Stromal cell of bone marrow (primary cell): Measurements from ENCODE around the gene VGLL1.

ENCODE experiments used
- DNase-seq: peaks from one replicate; pipeline ENCODE4 v3.0.0-alpha.2; 2012; ENCODE audit warnings: low read depth

Gene VGLL1

DNA sequence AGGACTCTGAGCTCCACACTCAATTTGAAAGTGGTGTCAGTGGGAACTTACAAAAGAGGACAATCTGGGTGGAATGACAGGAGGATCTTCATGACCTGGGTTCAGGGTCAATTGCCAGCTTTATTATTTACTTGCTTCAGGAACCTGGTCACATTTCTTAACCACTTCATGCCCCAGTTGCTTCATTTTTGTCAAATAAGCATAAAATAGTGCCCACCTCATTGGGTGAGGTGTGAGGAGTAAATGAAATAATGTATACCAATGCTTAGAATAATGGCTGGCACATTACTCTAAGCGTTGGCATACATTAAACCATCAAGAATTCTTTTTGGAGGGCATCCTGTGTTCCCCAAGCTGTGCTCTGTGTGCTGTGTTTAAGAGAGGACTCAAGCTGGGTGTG, 19.4 kb downstream of the VGLL1 start:
- DNase-seq: no peak

DNA sequence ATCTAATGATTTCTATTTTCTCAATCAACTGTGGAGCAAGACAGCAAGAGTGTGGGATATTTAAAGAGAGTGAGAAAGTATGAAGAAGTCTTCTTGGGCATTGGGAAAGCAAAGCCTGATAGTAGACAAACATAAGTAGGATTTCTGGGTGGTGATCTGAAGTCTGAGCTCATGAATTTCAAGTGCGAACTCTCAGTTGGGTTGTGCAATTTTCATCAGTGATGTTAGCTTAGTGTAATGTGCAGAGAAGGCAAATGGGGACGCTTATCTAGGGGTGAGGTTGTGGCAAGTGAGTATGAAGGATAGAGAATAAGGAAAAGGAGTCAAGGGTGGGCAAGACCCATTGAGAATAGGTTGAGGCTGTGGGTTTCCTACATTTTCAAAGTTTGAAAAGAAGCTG, 23.7 kb downstream of the VGLL1 start:
- no peak for DNase-seq

DNA sequence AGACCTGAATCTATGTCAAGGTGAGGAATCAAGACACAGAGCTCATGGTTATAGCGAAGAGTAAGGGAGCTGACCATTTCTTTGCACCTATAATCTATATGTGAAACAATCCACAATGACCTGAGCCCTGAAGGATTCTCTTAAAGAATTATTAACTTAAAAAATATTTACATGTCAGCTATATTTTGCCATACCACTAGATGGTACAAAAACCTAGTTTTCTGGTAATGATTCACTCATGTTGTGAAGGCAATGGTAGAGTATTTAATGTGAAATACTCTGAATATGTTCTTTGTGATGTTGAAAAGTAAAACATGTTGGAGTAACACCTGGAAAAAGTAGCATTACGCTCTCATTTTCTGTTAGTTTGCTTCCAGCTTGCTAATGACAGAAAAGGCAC, 40.0 kb downstream of the VGLL1 start:
- no peak for DNase-seq

DNA sequence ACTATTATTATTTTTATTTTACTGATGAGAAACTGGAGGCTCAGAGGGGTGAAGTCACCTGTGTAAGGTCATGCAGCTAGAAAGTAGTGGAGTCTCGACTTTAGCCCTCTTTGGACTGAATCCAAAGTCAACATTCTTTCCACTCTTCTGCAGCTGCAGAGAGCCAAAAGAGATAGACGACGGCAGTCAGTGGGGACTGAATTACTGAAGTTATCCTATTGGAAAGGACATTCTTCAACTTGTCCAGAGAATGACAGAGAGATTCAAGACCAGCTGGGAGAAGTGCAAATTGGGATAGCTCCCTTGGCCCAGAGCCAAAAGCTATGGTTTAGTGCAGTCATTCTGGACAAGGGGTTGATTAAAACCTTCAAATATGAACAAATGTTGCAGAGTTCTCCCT, 42.5 kb downstream of the VGLL1 start:
- DNase-seq: no peak

DNA sequence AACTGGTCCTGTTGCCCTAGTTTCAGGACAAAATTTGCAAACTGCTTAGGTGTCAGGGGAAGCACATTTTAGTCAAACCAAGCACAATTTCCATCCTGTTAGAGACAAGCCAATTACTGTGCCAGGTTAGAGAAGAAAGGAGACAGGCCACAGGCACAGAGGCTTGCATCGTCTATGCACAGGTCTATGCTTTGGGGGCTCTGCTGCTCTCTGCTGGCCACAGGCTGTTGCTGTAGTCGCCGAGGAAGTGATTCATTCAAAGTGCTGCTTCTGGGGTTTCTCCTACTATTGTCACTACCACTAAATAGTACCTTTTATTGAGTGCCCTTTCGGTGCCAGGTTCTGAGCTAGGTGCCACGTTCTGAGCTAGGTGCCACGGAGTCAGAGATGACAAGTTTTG, 45.5 kb downstream of the VGLL1 start:
- peak; percentile 20 for DNase-seq

DNA sequence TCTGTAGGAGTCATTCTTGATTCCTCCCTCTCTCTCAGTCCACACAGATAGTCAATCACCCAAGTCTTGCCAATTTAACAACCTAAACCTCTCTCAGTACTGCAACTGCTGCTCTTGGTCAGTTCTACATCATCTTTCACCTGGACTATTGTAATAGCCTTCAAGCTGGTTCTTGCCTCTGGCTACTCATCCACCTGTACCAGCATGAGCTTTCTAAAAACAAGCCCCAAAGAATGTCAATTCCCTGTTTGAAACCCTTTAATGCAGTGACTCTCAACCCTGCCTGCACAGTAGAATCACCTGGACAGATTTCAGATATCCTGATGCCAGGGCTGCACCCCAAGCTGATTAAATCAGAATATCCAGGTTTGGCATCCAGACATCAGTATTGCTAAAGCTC, 48.3 kb downstream of the VGLL1 start:
- no peak for DNase-seq

DNA sequence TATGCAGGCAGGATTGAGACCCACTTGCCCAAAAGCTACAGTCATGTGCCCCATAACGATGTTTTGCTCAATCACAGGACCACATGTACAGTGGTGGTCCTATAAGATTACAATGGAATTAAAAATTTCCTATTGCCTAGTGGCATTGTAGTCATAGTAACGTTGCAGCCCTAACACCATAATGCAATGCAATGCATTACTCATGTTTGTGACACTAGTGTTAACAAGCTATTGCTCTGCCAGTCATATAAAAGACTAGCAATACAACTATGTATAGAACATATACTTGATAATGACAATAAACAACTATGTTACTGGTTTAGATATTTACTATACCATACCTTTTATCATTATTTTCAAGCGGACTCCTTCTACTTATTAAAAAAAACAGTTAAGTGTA, 50.6 kb downstream of the VGLL1 start:
- no peak for DNase-seq

DNA sequence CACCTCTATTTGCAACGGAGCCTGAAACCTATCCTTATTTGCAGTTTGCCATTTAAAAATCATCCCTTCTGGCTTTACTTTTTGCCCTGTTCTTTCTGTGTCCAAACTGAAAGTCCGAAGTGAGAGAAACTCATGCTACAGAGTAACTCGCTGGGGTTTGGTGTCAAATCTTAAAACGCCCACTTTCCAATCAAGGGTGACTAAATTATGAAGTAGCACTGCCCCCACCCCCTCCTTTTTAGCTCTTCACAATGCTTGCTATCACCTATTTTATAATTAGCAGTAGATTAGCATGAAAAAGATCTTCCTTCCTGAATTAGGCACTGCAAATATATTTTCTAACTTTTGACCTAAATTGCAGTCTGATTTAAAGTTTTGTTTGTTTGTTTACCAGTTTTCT, 52.5 kb downstream of the VGLL1 start:
- no peak for DNase-seq

DNA sequence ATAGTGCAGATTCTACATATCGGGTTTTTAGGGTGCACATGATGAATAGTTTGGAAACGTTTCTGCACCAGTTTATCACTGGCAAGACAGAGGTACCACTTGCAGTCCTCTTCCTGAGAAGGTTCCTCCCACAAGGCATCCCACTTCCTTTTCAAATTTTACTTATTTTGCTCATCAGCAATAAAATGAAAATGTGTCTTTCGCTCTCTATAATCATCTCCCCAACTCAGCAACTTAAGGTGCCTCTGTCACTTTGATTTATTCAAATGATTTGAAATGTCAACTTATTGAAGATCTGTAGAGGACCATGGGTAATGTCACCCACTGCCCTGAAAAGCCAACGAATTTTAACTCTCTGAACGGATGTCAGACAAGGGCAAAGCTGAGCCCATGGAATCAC, 53.2 kb downstream of the VGLL1 start:
- DNase-seq: no peak

DNA sequence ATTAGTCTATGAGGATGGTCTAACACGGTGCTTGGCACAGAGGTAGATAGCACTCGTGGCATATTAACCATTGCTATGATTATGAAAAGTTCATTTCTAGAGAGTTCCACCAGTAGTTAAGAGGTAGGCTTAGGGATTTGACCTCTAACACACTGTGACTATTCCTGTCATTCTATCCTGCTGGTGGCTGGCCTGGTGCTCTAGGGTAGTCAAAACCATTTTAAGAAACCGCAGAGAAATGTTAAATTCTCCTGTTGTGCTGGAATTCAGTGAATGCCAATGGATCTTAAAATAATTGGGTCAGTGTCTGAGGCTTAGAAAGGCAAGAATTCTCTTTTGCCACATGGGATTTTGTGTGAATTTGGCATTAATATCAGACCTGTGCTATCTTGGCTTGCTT, 53.9 kb downstream of the VGLL1 start:
- DNase-seq: no peak

DNA sequence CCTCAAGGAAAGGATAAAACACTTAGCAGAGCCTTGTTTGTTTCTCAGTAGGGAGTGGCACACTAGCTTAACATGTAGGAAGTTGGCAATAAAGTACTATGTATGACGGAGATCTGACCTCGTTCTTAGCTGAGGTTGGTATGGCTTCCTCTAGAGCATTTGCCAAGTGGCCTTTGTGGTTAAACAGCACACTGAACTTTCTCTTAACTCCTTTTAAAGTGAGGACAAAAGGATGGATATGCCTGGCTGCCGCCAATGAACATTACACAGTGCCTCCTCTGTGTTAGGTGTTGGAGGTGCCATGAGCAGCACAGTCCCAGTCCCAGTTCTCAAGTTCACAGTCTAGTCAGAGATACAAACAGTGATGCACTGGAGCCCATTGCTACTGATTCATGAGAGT, 54.4 kb downstream of the VGLL1 start:
- DNase-seq: peak; percentile 8

DNA sequence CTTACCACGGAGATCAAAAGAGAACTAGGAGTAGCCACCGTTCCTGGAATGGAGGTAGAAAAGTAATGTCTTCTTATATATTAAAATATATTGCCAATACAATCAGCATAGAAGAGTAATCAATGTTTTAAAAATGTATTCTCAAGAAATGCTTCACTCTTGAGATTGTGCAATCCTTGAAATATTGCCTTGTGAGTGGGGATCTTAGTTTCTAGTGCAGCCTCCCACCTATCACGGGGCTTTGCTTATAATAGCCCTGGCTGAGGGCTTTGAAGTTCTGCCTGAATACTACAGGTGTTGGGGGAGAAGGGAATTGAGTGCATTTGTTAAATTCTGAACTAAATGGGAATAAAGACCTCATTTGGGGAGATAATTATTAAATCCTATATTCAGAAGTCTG, 55.5 kb downstream of the VGLL1 start:
- no peak for DNase-seq

DNA sequence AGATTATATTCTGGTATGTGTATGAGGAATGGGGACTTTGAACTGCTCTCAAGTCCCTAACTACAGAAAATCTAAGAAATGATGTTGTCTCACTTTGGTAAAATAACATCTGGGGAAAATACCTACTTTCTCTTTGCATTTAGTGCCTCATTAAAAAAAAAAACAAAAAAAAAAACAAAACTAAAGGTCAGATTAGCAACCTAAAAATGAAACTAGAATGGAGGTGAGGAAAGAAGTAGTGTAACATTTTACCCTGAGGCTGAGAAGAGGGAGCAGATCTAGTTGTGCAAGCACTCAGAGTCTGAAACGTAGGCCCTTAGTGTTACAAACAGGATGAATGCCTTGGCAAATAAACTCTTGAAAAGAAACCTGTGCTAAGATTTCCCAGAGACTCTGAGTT, 56.0 kb downstream of the VGLL1 start:
- DNase-seq: no peak

DNA sequence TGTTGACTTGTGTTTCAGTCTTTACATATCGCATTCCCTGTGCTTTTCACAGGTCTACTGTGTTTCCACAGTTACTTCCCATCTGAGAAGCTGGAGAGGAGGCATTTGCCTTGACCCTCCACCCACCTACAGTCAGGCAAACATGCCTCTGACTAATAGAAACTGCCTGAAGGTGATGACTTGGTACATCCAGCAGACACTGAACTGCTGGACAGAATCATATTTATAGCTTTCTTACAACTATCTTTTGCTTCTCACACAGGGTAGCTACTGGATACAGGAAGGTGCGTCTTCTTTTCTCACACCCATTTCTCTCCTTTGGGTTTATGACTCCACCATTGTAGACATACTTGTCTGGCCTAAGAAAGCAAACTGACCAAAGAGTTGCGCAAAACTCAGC, 58.0 kb downstream of the VGLL1 start:
- no peak for DNase-seq

DNA sequence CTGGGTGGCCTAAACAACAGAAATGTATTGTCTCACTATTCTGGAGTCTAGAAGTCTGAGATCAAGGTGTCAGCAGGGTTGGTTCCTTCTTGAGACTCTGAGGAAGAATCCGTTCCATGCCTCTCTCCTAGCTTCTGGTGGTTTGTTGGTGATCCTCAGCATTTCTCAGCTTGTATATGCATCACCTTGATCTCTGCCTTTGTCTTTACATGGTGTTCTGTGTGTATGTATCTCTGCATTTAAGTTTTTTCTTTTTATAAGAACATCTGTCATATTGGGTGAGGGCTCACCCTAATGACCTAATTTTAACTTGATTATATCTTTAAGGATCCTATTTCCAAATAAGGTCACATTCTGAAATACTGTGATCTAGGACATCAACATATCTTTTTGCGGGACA, 65.3 kb downstream of the VGLL1 start:
- no peak for DNase-seq

DNA sequence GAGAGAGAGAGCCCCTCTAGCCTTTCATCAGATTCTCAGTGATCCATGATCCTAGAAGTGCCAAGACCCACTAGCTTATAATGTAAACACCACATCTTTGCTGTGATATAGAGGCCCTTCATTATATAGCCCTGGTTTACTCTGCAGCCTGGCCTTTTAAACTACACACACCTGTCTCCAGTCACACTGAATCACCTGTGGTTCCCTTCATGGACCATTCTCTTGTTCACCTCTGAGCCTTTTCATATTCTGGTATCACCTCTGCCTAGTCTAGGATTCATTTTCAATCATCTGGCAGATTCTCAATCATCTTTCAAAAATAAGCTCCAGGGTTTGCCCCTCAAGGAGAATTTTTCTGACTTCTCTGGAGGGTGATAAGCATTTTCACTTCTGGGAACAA, 65.9 kb downstream of the VGLL1 start:
- no peak for DNase-seq

DNA sequence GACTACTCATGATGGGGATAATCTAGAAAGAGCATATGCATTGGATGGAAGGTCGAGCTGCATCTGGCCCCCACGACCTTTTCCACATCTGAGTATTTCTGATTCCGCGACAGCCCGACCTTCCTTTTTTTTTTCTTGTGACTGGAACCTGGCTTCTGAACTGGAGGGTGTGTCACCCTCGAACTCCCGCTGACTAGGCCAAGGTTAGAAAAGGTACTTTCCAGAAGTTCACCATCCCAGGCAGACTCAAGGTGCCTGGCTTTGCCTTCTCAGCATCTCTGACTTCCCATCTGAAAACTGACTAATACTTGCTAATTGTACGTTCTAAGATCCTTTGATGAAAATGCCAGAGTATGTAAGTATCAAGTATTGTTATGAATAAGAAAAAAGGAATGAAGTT, 66.6 kb downstream of the VGLL1 start:
- no peak for DNase-seq

DNA sequence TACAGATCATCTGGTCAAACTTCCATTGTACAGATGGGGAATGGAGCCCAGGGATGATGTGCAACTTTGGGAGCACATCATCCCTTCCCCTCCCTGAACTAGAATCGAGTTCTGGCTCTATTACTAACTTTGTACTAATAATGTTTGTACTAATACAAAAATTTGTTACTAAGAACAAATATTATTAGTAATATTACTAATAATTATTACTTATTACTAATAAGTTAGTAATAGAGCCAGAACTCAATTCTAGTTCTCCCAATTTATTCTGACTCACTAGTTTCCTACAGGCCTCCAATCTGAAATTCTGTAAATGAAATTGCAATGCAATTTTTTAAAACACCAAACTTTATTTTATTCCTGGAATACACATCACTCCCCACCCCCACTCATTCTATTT, 68.0 kb downstream of the VGLL1 start:
- no peak for DNase-seq
